B cell (primary cell): ENCODE measurements around the gene ECHDC3. TPM values are rescaled to one million over a fixed set of nuclear protein-coding genes. Genes with fewer than 3 reads are reported as not detected.

ENCODE experiments used
- ATAC-seq: fragments of 200-7000 bp; cut with Tn5 transposase; one replicate; pipeline ENCODE4 v1.10.0; 2021; ENCODE audit warnings: low read depth, mild to moderate bottlenecking, moderate number of reproducible peaks, moderate library complexity
- CTCF ChIA-PET: fragments of 350-600 bp; sonication (Branson Sonifier 250); formaldehyde crosslinking; loops from one replicate; lab custom pipeline; 2021; ENCODE audit warnings: antibody characterized with exemption, inconsistent platforms; lab: Charles Lee
- POLR2A ChIA-PET: fragments of 350-600 bp; sonication (Branson Sonifier 250); formaldehyde crosslinking; loops from one replicate; lab custom pipeline; 2021; ENCODE audit warnings: antibody characterized with exemption; lab: Charles Lee
- DNase-seq: peaks from one replicate; pipeline ENCODE4 v3.0.0; 2013
- H2AFZ ChIP-seq: 2 replicates; pipeline ENCODE4 v1.6.1; 2012; ENCODE audit warnings: mild to moderate bottlenecking, low read depth, low read length; ENCODE audit not compliant: insufficient read depth, poor library complexity, severe bottlenecking
- H3K27ac ChIP-seq, 2 donors: 1 replicate in 1 of 2; 2 replicates in 1 of 2; pipeline ENCODE4 v1.5.1; 2012 to 2013; ENCODE audit warnings: low read length in 2 of 2, mild to moderate bottlenecking in 2 of 2, moderate library complexity in 1 of 2
- H3K27me3 ChIP-seq, 4 experiments: fragments of 200-600 bp in 1 of 4; sonication (generic) in 1 of 4; replicated peaks in 1 of 4; 1 replicate in 2 of 4; 2 replicates in 2 of 4; pipeline versions ENCODE4 v1.6.1 to v1.7.0; 2013 to 2016; ENCODE audit warnings: low read length in 3 of 4, mild to moderate bottlenecking in 2 of 4, mixed read lengths in 1 of 4, moderate library complexity in 1 of 4; ENCODE audit not compliant: insufficient read depth in 4 of 4, control insufficient read depth in 3 of 4; ENCODE audit errors: control extremely low read depth in 1 of 4
- H3K36me3 ChIP-seq, 2 experiments: replicated peaks in 1 of 2; 1 replicate in 1 of 2; 2 replicates in 1 of 2; pipeline versions ENCODE4 v1.6.1 to v1.7.1; 2013; ENCODE audit warnings: low read length in 1 of 2; ENCODE audit not compliant: insufficient read depth in 2 of 2, control insufficient read depth in 1 of 2; ENCODE audit errors: control extremely low read depth in 1 of 2, extremely low read depth in 1 of 2
- H3K4me1 ChIP-seq, 2 donors: fragments of 200-600 bp in 1 of 2; sonication (generic) in 1 of 2; 1 replicate in 1 of 2; 2 replicates in 1 of 2; pipeline versions ENCODE4 v1.5.1 to v1.6.1; 2013 to 2017; ENCODE audit warnings: low read length in 2 of 2; ENCODE audit not compliant: control insufficient read depth in 2 of 2, insufficient read depth in 2 of 2
- H3K4me2 ChIP-seq: replicated peaks from 2 replicates; pipeline ENCODE3; 2012; ENCODE audit warnings: mild to moderate bottlenecking, low read depth, low read length; ENCODE audit not compliant: poor library complexity, severe bottlenecking
- H3K4me3 ChIP-seq, 5 experiments: fragments of 200-600 bp in 1 of 5; sonication (generic) in 1 of 5; 1 replicate in 3 of 5; 2 replicates in 2 of 5; pipeline versions ENCODE4 v1.5.1 to v1.7.0; 2011 to 2016; ENCODE audit warnings: low read length in 4 of 5, mild to moderate bottlenecking in 4 of 5, low read depth in 2 of 5, control low read depth in 1 of 5, moderate library complexity in 1 of 5; ENCODE audit not compliant: insufficient read depth in 1 of 5; ENCODE audit errors: control extremely low read depth in 1 of 5, extremely low read depth in 1 of 5
- H3K79me2 ChIP-seq: fragments of 200-600 bp; sonication (generic); one replicate; pipeline ENCODE4 v1.6.0; 2016; ENCODE audit warnings: low read length; ENCODE audit not compliant: control insufficient read depth, insufficient read depth
- H3K9ac ChIP-seq: fragments of 200-600 bp; sonication (generic); 2 replicates; pipeline ENCODE4 v1.6.1; 2017; ENCODE audit warnings: mild to moderate bottlenecking, low read length, moderate library complexity
- H3K9me3 ChIP-seq, 3 donors: one replicate each; pipeline versions ENCODE4 v1.6.1 to v1.7.1; 2013; ENCODE audit warnings: low read length in 2 of 3; ENCODE audit not compliant: control insufficient read depth in 2 of 3, insufficient read depth in 1 of 3; ENCODE audit errors: control extremely low read depth in 1 of 3
- H4K20me1 ChIP-seq: 2 replicates; pipeline ENCODE4 v1.6.0; 2012; ENCODE audit warnings: mild to moderate bottlenecking, low read length; ENCODE audit not compliant: insufficient read depth, control insufficient read depth, poor library complexity, severe bottlenecking
- H3K27ac Mint-ChIP-seq: one replicate; pipeline ENCODE4 v1.8.0; 2021; ENCODE audit warnings: mixed read lengths
- H3K27me3 Mint-ChIP-seq: one replicate; pipeline ENCODE4 v1.8.0; 2021; ENCODE audit warnings: mixed read lengths
- H3K4me1 Mint-ChIP-seq: one replicate; pipeline ENCODE4 v1.8.0; 2021; ENCODE audit warnings: mixed read lengths
- H3K4me3 Mint-ChIP-seq: one replicate; pipeline ENCODE4 v1.8.0; 2021; ENCODE audit warnings: mixed read lengths
- H3K9me3 Mint-ChIP-seq: one replicate; pipeline ENCODE4 v1.8.0; 2022; ENCODE audit warnings: mixed read lengths; ENCODE audit not compliant: insufficient read depth
- CTCF ChIP-seq: fragments of 200-600 bp; IDR thresholded peaks from one replicate; pipeline ENCODE4 v1.8.0; 2022; ENCODE audit warnings: antibody characterized with exemption, mild to moderate bottlenecking
- EZH2 ChIP-seq: IDR thresholded peaks from 2 replicates; pipeline ENCODE4 v1.6.1; 2012; ENCODE audit warnings: borderline replicate concordance, low read depth, mild to moderate bottlenecking, moderate library complexity, low read length; ENCODE audit not compliant: insufficient read depth, poor library complexity, severe bottlenecking
- WGBS: methylation state at CpG from one replicate; pipeline ENCODE4 v1.1.5; 2013; ENCODE audit warnings: missing lambda C conversion rate; ENCODE audit not compliant: insufficient coverage; 5-methylcytosine and 5-hydroxymethylcytosine counted together
- intact Hi-C: fragments of 100-400 bp; cut with micrococcal nuclease; formaldehyde crosslinking; loops from one replicate; pipeline ENCODE4 v1.10.0; 2022
- polyA plus RNA-seq: library from polyadenylated mRNA; depleted of rRNA; stranded (reverse); fragments of >200 nt; gene quantifications from 2 replicates; pipeline ENCODE4 v1.2.3, GENCODE V29; 2012
- total RNA-seq, 2 donors: library from RNA; stranded (reverse); fragments of 120-200 nt in 1 of 2; gene quantifications; 1 replicate in 1 of 2; 2 replicates in 1 of 2; pipeline versions ENCODE4 v1.2.3 to v1.2.4, GENCODE V29; 2013 to 2022

Gene ECHDC3
- total and polyA plus RNA-seq, 2 donors (not counting 1 experiment from before 2014, with no cell fraction given): 3.9 to 9.6 TPM

GRCh38 chr10:11728353-11728752 lies 13.8 kb upstream of the ECHDC3 start:
- H2AFZ ChIP-seq: no peak overlapping the region
- H3K36me3 ChIP-seq: no peaks in the 10 kb centered on the region
- ChIA-PET CTCF (interaction anchor here (0.8 to 11.0 kb wide), 11 partner anchors 14 to 232 kb away, joined by 3 to 183 read pairs (median 5); no protein-coding TSS in a partner anchor), POLR2A (no interaction called here)
- H3K27me3 ChIP-seq: no peaks in the 10 kb centered on the region
- no peak overlapping the region for H3K27ac Mint-ChIP-seq
- no peak overlapping the region for H3K27ac ChIP-seq
- H3K9me3 Mint-ChIP-seq: peaks cover 5% of the 10 kb centered on the region
- no peaks in the 10 kb centered on the region for H4K20me1 ChIP-seq
- TF ChIP-seq EZH2 (no peak), CTCF (no peak)
- H3K4me1 Mint-ChIP-seq: peaks cover 5% of the 10 kb centered on the region
- no peak overlapping the region for H3K4me3 ChIP-seq
- H3K27me3 Mint-ChIP-seq: no peaks in the 10 kb centered on the region
- ATAC-seq (no peak), DNase-seq (no peak)
- no peak overlapping the region for H3K4me2 ChIP-seq
- H3K9me3 ChIP-seq: peaks cover 1 to 23% (median 6%) of the 10 kb centered on the region in 3 donors
- H3K9ac ChIP-seq: no peak overlapping the region
- peaks cover 4 to 8% of the 10 kb centered on the region in 2 donors for H3K4me1 ChIP-seq
- intact Hi-C loops: loop anchor here (5.0 kb wide), 1 partner anchor 131 kb away; no protein-coding TSS in a partner anchor
- WGBS: 100% methylated on average over 2 of the region's 7 CpGs
- H3K79me2 ChIP-seq: peaks cover 6% of the 10 kb centered on the region
- H3K4me3 Mint-ChIP-seq: no peak overlapping the region

- CTCF ChIA-PET: interaction anchor here (0.6 to 11.0 kb wide), 5 partner anchors 28 to 218 kb away, joined by 3 to 183 read pairs (median 3); no protein-coding TSS in a partner anchor
- no peak overlapping the region for H3K27ac Mint-ChIP-seq
- intact Hi-C loops: loop anchor here (5.0 kb wide), 1 partner anchor 133 kb away; no protein-coding TSS in a partner anchor
Observed at GRCh38 chr10:11729790-11730315, 12.3 kb upstream of the ECHDC3 start.

More at GRCh38 chr10:11729790-11730315, 12.3 kb upstream of the ECHDC3 start:
- WGBS: 97% methylated on average over 3 of the region's 3 CpGs
- no peak for TF ChIP-seq EZH2
- no peak for TF ChIP-seq CTCF
- POLR2A ChIA-PET: no interaction called here
- peaks cover 3 to 6% of the 10 kb centered on the region in 2 donors for H3K4me1 ChIP-seq
- H3K9me3 ChIP-seq: peaks cover 1 to 23% (median 6%) of the 10 kb centered on the region in 3 donors
- Mint-ChIP-seq H3K27me3 (no peaks in the 10 kb centered on the region), H3K4me3 (no peak overlapping the region), H3K4me1 (peaks cover 5% of the 10 kb centered on the region), H3K9me3 (peaks cover 5% of the 10 kb centered on the region)
- no peak overlapping the region for H3K27ac ChIP-seq
- no peak for DNase-seq
- H4K20me1 ChIP-seq: no peaks in the 10 kb centered on the region
- no peaks in the 10 kb centered on the region for H3K27me3 ChIP-seq
- H3K4me3 ChIP-seq: no peak overlapping the region
- ATAC-seq: no peak
- H3K4me2 ChIP-seq: no peak overlapping the region
- no peak overlapping the region for H3K9ac ChIP-seq
- no peaks in the 10 kb centered on the region for H3K36me3 ChIP-seq
- no peaks in the 10 kb centered on the region for H3K79me2 ChIP-seq
- H2AFZ ChIP-seq: no peak overlapping the region
